Smooth muscle cell (in vitro differentiated cells): Measurements from ENCODE around the gene PHACTR1. TPM values are rescaled to one million over a fixed set of nuclear protein-coding genes. Genes with fewer than 3 reads are reported as not detected.

Experiments
- DNase-seq: peaks from one replicate; lab custom pipeline; 2025; ENCODE audit not compliant: unreplicated experiment; lab: John Stamatoyannopoulos, UW
- H2AFZ ChIP-seq: fragments of 200-600 bp; sonication (generic); 2 replicates; pipeline ENCODE4 v1.6.0; 2016; ENCODE audit warnings: antibody characterized with exemption, low read depth, mild to moderate bottlenecking
- H3F3A ChIP-seq: fragments of 200-600 bp; sonication (generic); 2 replicates; pipeline ENCODE4 v1.6.0; 2017; ENCODE audit warnings: antibody characterized with exemption, low read depth
- H3K27ac ChIP-seq: fragments of 200-600 bp; sonication (generic); 2 replicates; pipeline ENCODE4 v1.5.1; 2016; ENCODE audit warnings: low read depth, mild to moderate bottlenecking
- H3K27me3 ChIP-seq: fragments of 200-600 bp; sonication (generic); 2 replicates; pipeline ENCODE4 v1.6.1; 2016; ENCODE audit warnings: low read depth, mild to moderate bottlenecking
- H3K36me3 ChIP-seq: fragments of 200-600 bp; sonication (generic); 2 replicates; pipeline ENCODE4 v1.5.1; 2016; ENCODE audit warnings: low read depth
- H3K4me1 ChIP-seq: fragments of 200-600 bp; sonication (generic); 2 replicates; pipeline ENCODE4 v1.5.1; 2016; ENCODE audit warnings: low read depth
- H3K4me2 ChIP-seq: fragments of 200-600 bp; sonication (generic); 2 replicates; pipeline ENCODE4 v1.6.0; 2016; ENCODE audit warnings: mild to moderate bottlenecking
- H3K4me3 ChIP-seq: fragments of 200-600 bp; sonication (generic); 2 replicates; pipeline ENCODE4 v1.5.1; 2016; ENCODE audit warnings: mild to moderate bottlenecking
- H3K79me2 ChIP-seq: fragments of 200-600 bp; sonication (generic); 2 replicates; pipeline ENCODE4 v1.6.0; 2016; ENCODE audit warnings: low read depth, mild to moderate bottlenecking
- H3K9ac ChIP-seq: fragments of 200-600 bp; sonication (generic); 2 replicates; pipeline ENCODE4 v1.6.0; 2016; ENCODE audit warnings: low read depth
- H3K9me3 ChIP-seq: fragments of 200-600 bp; sonication (generic); replicated peaks from 2 replicates; pipeline ENCODE4 v1.5.1; 2016; ENCODE audit warnings: low read depth
- H4K20me1 ChIP-seq: fragments of 200-600 bp; sonication (generic); 2 replicates; pipeline ENCODE4 v1.6.0; 2016; ENCODE audit warnings: low read depth
- CTCF ChIP-seq: fragments of 200-600 bp; sonication (generic); IDR thresholded peaks from 2 replicates; pipeline ENCODE4 v1.5.1; 2017; ENCODE audit warnings: borderline replicate concordance, mild to moderate bottlenecking, antibody characterized with exemption; ENCODE audit not compliant: insufficient read depth, poor library complexity, severe bottlenecking
- WGBS: methylation state at CpG from one replicate; pipeline ENCODE4 v1.1.7; 2016; ENCODE audit warnings: low lambda C conversion rate; 5-methylcytosine and 5-hydroxymethylcytosine counted together
- polyA plus RNA-seq: library from polyadenylated mRNA; unstranded; fragments of >200 nt; fragmentation: Nextera tagmentation; extraction: Ambion mirVana; gene quantifications from 2 replicates; pipeline ENCODE4 v1.2.1, GENCODE V29; 2016
- total RNA-seq: library from RNA; depleted of rRNA; stranded (reverse); fragments of >200 nt; gene quantifications from 2 replicates; pipeline ENCODE4 v1.2.3, GENCODE V29; 2014

PHACTR1 gene
- total and polyA plus RNA-seq, 2 experiments from 2014 or later, result 0.09 to 0.67 TPM

GRCh38 chr6:13119549-13119948, 403.0 kb downstream of the PHACTR1 start:
- TF ChIP-seq CTCF, result no peak
- Histone ChIP-seq H3F3A (no peaks in the 10 kb centered on the region), H3K9ac (no peak overlapping the region), H4K20me1 (no peaks in the 10 kb centered on the region), H3K4me1 (no peaks in the 10 kb centered on the region), H3K4me3 (no peak overlapping the region), H3K27me3 (peaks cover 48% of the 10 kb centered on the region), H3K36me3 (no peaks in the 10 kb centered on the region), H3K79me2 (no peaks in the 10 kb centered on the region), H3K27ac (no peak overlapping the region), H2AFZ (no peak overlapping the region), H3K9me3 (no peaks in the 10 kb centered on the region), H3K4me2 (no peak overlapping the region)
- no peak for DNase-seq
- WGBS, result 88% methylated on average over 5 of the region's 5 CpGs

DNA sequence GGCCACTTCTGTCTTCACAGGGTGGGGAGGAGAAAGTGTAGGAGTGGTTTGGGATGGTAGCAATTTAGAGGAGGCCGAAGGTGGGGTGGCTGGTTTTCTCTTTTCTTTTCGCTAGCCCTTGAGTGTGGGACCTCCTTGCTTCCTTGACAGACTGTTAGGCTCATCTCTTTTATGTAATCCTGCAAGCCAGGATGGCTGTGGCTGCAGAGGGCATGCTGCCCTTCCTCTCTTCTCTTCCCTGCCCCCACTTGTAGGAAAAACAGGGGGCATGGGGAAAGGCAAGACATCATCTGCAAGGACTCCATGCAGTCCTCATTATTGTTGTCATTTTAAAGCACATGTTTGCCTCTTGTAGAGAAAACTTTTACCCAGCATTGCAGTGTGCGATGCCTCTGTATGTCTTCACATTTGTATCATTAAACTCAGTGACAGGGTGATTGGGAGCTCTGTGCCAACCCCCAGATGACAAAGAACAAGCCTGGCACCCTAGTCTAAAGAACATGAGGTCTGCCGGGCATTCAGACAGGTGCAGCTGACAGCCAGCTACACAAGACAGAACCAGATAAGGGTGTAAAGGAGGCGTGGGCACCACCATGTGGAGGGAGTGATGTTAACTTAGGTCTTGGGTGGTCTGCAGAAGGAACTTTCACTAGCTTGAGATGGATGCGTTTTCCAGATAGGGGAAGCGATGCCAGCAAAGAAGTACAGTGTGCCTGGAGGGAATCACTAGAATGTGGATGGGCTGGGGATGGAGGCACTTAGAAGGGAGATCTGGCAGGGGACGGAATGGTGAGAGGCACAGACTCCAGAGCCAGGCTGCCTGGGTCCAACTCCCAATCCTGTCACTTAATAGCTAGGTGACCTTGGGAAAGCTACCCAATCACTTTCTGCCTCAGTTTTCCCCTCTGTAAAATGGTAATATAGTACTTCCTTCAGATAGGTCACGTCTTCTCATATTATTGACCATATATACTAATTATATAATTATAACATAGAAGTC, 404.2 kb downstream of the PHACTR1 start:
- H3K4me1 ChIP-seq, result no peaks in the 10 kb centered on the region
- no peaks in the 10 kb centered on the region for H3K9me3 ChIP-seq
- H3K27ac ChIP-seq, result no peak overlapping the region
- no peak for TF ChIP-seq CTCF
- WGBS, result 82% methylated on average over 9 of the region's 9 CpGs
- H2AFZ ChIP-seq, result no peak overlapping the region
- H4K20me1 ChIP-seq, result no peaks in the 10 kb centered on the region
- no peak for DNase-seq
- no peak overlapping the region for H3K4me2 ChIP-seq
- no peaks in the 10 kb centered on the region for H3K79me2 ChIP-seq
- H3F3A ChIP-seq, result no peaks in the 10 kb centered on the region
- peaks cover 48% of the 10 kb centered on the region for H3K27me3 ChIP-seq
- H3K9ac ChIP-seq, result no peak overlapping the region
- no peaks in the 10 kb centered on the region for H3K36me3 ChIP-seq
- H3K4me3 ChIP-seq, result no peak overlapping the region

GRCh38 chr6:13124131-13124530, 407.6 kb downstream of the PHACTR1 start:
- Histone ChIP-seq H3K36me3 (no peaks in the 10 kb centered on the region), H3K9ac (no peak overlapping the region), H4K20me1 (no peaks in the 10 kb centered on the region), H3K4me3 (no peak overlapping the region), H2AFZ (no peak overlapping the region), H3K27me3 (peaks cover 42% of the 10 kb centered on the region), H3K9me3 (no peaks in the 10 kb centered on the region), H3K4me2 (no peak overlapping the region), H3K4me1 (no peaks in the 10 kb centered on the region), H3F3A (no peaks in the 10 kb centered on the region), H3K79me2 (no peaks in the 10 kb centered on the region), H3K27ac (no peak overlapping the region)
- no peak for DNase-seq
- TF ChIP-seq CTCF, result no peak
- WGBS, result 88% methylated on average over 2 of the region's 2 CpGs
